Measurements from ENCODE around the gene RALGAPA2.

Gene RALGAPA2

DNA sequence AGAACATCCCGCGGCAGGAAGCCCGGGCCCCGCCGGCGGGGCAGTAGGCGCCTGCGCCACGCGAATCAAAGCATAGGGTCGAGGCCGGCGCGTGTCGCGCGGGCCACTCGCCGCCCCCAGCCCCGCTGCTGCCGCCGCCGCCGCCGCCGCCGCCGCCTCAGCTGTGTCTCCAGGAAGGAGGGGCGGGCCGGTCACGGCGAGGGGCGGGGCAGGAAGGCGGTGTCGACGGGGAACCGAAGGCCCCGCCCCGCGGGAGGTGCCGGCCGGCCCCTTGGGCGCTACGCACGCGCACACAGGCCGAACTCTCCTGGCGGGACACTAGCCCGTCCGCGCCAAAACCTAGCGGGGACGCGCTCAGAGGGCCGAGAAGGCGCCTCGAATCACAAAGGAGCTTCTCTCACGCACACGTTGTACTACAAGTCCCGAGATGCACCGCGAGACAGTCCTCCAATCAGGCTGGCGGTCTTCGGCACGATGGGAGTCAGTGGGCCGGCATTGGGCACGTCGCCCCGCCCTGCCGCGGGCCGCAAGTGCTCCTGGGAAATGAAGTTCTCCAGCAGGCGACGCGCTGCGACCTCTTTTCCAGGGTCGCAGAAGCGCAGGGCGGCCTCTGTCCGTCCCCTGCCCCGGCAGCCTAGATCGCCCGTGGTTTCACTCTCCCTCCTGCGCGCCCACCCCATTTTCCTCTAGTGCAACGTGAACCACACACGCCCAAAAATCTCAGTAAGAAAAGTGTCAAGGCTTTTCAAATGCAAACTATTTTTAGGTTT, at the start of gene RALGAPA2:
Gene RALGAPA2 (minus strand): TSS at position 171 of the 770 bp plus-strand sequence. CDS start 164 bp downstream, at position 7.
- peak; percentile 98 for DNase-seq

GRCh38 chr20:20761301-20761700, 48.9 kb upstream of the RALGAPA2 start:
- no peak for DNase-seq

DNA sequence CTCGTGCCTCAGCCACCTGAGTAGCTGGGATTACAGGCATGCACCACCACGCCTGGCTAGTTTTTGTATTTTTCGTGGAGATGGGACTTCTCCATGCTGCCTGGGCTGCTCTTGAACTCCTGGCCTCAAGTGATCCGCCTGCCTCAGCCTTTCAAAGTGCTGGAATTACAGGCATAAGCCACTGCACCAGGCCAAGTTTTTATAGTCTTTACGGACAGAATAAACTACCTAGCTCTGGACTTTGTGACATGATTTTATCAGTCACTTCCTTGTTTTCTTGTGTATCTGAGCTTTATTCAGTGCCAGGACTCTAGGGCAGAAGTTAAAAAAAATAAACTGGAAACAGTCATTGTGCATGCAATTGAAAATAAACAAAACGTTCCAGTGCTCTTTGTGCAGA, 46.7 kb upstream of the RALGAPA2 start:
- no peak for DNase-seq

DNA sequence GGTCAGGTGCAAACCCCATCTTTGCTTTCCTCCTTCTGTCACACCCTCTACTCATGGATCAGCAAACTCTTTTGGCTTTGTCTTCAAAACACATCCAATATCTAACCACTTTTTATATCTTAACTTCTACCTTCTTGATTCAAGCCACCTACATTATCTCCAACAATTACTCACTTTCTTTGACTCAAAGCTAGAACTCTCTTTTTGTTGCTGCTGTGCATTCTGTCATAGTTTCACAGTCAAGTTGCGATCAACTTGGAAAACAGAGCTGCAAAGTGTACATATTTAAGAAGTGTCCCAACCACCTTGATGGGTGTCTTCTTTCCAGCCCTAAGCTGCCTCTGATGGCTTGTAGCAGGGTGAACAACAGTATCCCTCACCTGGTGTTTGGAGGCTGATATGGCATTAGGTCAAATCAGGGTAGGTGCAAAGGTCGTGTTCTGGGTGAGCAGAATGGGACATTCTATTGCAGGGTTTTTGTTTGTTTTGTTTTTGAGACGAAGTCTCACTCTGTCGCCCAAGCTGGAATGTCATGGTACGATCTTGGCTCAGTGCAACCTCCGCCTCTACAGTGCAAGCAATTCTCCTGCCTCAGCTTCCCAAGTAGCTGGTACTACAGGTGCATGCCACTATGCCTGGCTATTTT, 43.4 kb upstream of the RALGAPA2 start:
- no peak for DNase-seq

DNA sequence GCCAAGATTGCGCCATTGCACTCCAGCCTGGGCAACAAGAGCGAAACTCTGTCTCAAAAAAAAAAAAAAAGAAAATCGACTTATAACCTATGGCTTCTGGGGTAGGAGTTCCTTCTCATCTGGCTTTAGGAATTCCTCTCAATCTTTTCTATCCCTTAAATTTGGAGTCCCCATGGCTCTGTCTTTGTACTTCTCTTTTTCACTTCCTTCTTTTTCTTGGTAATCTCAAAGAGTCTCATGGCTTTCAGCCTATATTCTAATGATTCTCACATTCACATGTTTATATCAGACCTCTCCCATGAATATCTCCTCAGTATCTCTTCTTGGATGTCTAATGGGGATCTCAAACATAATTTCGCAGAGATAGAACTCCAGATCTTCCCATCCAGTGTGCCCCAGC, 42.8 kb upstream of the RALGAPA2 start:
- no peak for DNase-seq

DNA sequence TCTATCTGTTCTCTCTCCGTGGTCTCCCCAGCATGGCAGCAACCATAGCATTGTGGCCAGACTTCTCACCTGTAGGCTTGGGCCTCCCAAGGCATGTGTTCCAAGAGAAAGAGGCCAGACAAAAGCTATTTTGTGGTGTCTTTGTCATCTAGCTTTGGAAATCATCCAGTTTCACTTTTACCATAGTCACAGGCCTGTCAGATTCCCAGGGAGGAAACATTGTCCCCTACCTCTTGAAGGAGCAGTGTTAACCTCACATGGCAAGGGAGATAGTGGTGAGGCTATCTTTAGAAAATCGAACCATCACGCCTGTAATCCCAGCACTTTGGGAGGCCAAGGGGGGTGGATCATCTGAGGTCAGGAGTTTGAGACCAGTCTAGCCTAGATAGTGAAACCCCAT, 42.3 kb upstream of the RALGAPA2 start:
- no peak for DNase-seq

GRCh38 chr20:20752712-20753111, 40.3 kb upstream of the RALGAPA2 start:
- no peak for DNase-seq

DNA sequence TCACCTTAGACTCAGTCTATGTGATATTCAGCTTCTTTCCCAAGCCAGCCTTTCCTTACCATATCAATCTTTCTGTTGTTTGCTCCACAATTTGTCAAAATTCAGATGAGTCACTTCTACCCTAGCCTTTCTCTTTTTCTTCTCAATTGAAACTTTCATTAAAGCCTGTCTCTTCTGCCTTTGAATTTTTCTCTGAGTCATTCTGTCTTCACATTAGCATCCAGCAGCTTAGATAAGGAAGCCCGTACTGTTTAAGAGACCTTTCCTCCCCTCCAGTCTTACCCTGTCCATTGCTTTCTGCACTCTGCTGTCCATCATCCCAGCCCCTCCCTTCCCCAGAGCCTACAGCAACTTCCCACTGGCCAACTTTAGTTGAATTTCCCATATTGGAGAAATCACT, 34.9 kb upstream of the RALGAPA2 start:
- no peak for DNase-seq

DNA sequence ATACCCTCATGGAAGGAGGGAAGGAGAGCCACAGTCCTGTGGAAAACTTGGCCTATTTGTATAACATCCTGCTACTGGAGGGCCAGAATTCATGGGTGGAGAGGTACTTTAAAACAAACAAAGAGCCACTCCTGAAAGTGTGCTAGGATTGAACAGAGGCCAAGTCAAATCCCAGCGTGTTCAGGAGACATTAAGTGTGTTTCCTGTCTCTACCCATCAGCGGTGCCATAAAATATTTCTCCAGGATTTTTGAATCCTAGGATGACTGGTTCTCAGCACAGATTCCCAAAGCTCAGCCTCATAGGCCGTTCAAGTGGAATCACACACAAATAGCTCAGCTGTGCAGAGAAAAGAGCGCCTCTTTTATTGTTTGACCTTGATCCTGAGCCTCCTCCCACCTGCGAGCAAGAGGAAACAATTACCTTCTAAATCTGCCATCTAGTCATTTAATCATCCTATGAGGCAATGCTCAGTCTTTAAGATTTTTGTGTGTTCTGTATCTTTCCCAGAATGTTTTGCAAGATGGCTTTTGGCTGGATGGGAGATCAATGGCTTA, 31.8 kb upstream of the RALGAPA2 start:
- no peak for DNase-seq

DNA sequence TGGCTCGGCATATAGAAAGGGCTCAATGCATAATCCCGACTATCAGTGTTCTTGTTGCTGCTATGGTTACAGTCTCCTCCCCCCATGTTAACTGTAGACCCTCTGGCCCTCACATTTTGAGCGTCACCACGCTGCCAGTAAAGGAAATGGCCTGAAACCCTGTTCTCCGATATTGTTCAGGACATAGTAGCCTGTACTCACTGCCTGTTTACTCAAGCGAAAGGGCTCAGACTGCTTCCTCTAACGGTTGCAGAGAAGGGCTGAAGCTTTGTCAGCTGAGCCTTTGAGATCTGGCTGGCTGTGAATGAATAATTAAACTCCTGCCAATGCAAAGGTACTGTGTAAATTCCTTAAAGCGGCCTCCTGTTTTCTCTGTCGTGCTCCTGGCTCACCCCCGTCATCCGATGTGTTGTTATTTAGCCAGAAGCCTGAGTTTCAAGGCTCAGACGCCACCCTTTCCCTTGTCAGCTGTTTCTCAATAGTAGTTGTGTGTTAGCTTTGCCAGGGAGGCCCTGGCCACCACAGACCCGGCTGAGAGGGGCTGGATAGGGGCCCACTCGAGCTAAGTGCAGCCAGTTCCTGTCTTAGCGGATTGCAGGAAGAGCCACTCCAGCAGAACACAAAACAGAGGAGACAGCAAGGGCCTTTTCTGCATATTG, 31.2 kb upstream of the RALGAPA2 start:
- no peak for DNase-seq

DNA sequence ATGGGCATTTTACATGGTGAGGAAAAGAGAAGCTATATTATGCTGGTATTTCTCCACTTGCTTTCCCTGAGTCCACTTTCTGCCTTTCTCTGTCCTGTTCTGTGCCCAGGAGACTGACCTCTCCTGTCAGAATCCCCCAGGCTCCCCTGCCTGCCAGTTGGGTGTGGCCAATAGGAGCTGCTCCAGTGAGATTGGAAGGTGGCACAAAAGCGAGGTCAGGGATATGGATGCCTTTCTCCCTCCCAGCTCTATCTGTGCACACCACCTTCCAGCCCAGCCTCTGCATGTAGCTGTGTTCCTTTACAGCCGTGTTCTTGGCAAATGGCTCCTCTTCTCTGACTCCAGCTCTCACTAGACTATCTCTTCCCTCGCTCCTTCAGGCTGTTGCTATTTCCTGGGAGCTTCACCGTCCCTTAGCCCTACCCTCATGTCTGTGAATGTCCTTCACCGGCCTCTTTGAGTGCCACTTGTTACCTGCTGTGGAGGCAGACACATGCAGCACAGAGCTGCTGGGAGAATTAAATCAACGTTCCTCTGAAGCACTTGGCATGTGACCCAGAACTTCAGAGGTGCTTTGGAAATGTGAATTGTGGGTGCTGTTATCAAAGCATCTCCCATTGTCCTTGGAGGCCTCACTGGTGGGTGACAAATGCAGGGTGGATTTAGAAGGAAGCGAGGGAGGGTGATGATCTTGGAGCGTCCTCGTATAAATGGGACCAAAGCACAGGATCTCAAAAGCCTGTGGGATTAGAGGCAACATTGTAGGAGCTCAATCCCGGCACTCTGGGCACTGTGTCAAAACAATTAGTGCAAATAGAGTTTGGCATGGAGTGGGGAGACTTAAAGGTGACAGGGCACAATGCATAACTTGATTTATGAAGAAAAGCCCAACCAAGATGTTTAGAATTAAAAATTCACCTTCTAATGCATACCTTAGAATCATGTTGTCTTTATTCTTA, 28.9 kb upstream of the RALGAPA2 start:
- DNase-seq = no peak

- no peak for DNase-seq
Measured at GRCh38 chr20:20740541-20740940, 28.1 kb upstream of the RALGAPA2 start.

DNA sequence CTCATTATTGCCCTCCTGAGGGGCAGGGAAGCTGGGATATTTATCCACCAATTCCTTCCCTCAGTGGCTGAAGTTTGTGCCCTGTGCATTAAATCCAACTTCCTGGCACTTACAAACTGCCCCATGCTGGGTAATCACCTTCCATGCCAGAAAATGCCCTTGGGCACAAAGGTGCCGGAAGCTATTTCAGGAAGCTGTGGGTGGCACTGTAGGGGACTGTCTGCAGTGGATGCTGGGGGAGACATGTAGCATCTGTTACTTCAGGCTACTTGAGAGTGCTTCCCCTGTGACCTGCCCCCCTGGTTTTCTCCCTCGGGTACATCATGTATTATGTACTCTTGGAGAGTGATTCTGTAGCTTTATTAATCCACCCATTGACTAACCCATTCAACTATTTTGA, 24.7 kb upstream of the RALGAPA2 start:
- no peak for DNase-seq

DNA sequence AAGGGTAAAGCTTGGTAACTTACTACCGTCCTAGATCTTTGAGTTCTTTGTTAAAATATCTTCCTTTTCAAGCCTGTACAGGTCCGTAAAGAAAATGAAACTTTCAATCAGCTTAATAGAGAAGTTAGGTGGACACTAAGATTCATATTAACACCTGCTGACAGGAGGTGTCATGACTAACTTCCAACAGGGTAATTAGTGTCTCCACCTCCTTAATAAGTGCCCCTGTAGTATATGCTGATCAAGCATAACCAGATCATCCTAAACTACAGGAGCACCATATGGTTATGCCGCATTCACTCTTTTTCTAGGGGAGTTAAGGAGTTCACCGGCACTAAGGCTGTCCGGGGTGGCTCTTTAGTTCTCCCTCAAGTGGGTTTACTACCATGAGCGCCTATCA, 23.9 kb upstream of the RALGAPA2 start:
- no peak for DNase-seq

DNA sequence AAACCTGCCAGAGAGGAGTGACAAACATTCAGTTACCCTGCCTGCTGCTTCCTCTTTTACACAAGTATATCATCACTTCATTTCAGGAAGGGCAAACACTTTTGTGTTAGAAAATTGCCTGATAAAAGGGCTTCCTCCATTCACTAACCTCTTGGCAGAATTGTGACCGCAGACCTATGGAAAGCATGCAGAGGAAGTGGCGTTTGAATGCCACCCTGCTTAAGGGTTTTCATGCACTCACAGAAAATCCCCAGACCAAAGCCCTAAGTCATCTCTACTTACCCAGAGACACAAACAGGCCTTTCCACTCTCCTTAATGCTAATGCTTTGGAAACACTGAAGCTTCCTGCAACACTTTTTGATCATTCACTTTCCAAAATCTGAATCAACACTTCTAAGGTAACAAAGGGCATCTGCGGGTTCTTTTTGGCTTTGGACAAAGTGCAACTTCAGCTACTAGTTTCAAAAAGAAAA, 22.1 kb upstream of the RALGAPA2 start:
- no peak for DNase-seq

DNA sequence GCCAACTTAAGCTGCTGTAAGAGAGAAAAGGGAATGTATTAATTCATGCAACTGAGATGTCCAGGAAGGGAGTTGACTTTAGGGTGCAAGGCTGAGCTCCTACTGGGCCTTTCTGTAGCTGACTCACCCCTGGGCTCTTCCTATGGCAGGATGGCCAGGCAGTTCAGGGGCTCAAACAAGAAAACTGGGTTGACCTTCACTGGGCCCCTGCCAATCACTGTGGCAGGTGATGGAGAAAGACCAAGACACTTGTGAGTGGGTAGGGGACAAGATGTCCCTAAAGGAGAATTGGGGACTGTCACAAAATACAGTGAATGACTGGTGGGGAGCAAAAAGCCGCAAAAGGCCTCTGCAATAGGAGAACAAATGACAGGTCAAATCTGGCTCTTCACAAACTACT, 21.5 kb upstream of the RALGAPA2 start:
- no peak for DNase-seq

- no peak for DNase-seq
Measured at GRCh38 chr20:20732641-20733040, 20.2 kb upstream of the RALGAPA2 start.

GRCh38 chr20:20731945-20732296, 19.5 kb upstream of the RALGAPA2 start:
- DNase-seq = no peak

DNA sequence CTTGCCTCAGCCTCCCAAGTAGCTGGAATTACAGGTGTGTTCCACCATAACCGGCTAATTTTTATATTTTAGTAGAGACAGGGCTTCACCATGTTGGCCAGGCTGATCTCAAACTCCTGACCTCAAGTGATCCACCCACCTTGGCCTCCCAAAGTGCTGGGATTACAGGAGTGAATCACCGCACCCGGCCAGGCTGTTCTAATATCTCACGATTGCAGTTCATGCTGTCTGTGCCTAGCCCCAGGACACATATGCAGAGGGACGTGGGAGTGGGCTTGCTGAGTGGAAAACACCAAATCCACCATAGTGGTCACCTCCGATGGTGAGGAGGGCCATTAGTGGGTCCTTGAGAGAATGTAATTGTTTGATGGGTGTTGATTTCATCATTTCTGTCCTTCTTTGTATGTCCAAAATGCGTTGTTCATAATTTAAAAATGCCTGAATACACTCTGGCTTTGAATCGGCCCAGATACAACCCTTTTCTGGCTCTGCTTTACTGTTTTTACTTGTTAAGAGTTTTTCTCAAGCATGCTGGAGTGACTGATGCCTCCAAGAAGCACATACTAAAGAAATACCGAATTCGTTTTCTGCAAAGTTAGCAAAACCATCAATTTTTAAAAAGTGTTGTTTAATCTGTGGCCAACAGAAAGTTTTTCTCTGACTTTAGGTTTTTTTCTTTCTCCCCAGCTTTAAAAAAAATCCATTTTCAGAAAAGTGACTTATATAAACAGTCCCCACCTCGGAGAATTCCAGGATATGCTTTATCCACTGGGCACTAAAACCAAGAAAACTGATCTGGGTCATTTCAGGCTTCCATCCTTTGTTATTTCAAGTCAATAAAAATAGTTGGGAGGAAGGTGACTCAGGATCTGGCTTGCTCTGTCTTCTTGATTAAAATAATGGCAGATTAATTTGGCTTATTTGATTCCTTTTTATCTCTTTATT, 18.8 kb upstream of the RALGAPA2 start:
- DNase-seq = no peak

DNA sequence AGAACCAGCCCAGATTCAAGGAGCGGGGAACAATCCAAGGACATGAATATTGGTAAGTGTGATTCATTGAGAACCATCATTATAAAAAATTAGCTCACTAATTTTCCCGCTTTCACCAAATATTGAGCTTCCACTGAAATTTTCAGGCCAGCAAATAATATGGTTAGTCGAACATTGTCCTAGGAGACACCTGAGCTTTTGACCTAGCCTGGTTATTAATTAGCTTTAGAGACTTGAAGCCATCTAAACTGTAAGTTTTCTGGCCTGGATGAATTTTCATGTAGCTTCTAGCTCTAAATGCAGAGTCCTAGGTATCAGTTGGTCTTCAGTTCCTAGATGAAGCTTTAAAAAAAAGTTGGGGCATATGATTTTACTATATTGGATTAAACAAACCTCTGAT, 17.1 kb upstream of the RALGAPA2 start:
- DNase-seq = no peak

DNA sequence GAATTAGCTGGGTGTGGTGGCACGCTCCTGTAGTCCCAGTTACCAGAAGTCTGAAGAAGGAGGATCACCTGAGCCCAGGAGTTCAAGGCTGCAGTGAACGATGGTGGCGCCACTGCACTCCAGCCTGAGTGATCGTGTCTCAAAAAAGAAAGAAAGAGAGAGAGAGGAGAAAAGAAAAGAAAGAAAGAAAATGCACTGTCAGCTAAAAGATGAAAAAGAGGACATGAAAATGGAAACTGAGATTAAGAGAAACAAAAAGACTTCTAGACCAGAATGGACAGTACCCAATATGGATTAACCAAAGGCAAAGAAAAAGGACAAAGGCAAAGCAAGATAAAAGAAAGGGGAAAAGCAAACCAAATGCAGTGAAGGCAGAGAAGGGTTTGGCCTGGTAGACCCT, 9.0 kb upstream of the RALGAPA2 start:
- DNase-seq = no peak
